Mammary epithelial cell (primary cell): ENCODE data around the gene IFTAP.
A peak's percentile ranks its signal among the peaks of the same experiment; 100 is the strongest.

Source experiments
- CTCF ChIP-seq, 2 donors: IDR thresholded peaks in 1 of 2; conservative IDR thresholded peaks in 1 of 2; 2 replicates each; pipeline ENCODE4 v1.5.1; 2011 to 2012; ENCODE audit warnings: inconsistent platforms in 2 of 2, low read length in 2 of 2, mild to moderate bottlenecking in 2 of 2, control low read depth in 1 of 2, low read depth in 1 of 2; ENCODE audit not compliant: insufficient read depth in 1 of 2; ENCODE audit errors: extremely low read depth in 1 of 2
- EZH2 ChIP-seq: IDR thresholded peaks from 2 replicates; pipeline ENCODE4 v1.6.1; 2012; ENCODE audit warnings: low read length, inconsistent platforms, borderline replicate concordance

GRCh38 chr11:36672815-36673450 is 78.6 kb downstream of the IFTAP start:
- TF ChIP-seq EZH2 (no peak), CTCF (conservative IDR thresholded peaks at IDR 0.05 in 1 of 2, IDR thresholded peaks at IDR 0.05 in 1 of 2; ENCODE audit: extremely low read depth in 1 of 2, insufficient read depth in 1 of 2, low read depth in 1 of 2, low read length in 2 of 2) (peak; percentile 64 to 74)
